ENCODE data around the gene CHP2.
A peak's percentile ranks its signal among the peaks of the same experiment; 100 is the strongest.
"Not testable (repeated sequence)": the region's sequence is repeated elsewhere in the genome, so short reads cannot be mapped to it uniquely, and the experiment has no call there.

Gene CHP2

GRCh38 chr16:23754594-23755483 is at the start of gene CHP2:
Gene CHP2, plus strand, starts transcription at chr16:23755026. Its CDS starts 24 bp downstream, at chr16:23755050.
- peak; percentile 22 for DNase-seq (ENCODE audit: low spot score)

- DNase-seq (ENCODE audit: low spot score), result no peak
Measured at GRCh38 chr16:23705517-23705902, 49.3 kb upstream of the CHP2 start.

DNA sequence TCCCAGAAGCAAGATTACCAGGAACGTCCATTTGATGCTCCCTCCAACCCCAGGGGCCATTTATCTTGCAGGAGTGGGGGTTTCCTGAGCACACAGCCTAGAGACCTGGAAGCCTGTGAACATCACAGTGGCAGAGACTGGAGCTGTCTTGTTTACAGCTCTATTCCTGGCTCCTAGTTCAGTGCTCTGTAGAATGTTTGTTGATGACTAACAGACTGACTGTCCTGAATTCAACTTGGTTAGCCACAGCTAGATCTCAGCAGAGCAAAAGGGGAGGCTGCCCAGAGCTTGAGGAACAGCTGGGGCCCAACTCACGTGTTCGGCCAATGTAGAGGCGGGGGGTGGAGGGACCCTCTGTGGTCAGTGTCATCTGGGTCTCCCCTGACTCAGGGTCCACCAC is 48.4 kb upstream of the CHP2 start:
- no peak for DNase-seq (ENCODE audit: low spot score)

GRCh38 chr16:23709536-23709935 is 45.3 kb upstream of the CHP2 start:
- DNase-seq (ENCODE audit: low spot score), result no peak

DNA sequence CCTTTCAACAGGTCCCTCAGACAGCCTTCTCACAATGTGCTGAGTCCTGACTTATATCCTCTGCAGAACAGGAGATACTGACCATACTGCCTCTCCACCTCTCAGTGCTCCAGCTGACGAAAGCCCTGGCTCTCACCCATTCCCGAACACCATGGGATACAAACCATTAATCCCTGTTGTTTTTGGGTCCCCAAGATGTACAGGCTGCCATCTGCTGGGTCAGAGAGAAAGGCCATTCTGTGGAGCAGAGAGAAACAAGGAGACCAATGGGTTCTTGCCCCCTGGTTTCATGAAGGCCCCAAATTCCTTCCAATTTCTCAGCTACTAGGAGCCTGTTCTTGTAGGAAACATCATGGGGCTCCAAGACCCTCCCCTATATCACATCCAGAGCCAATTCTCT is 44.8 kb upstream of the CHP2 start:
- no peak for DNase-seq (ENCODE audit: low spot score)

DNA sequence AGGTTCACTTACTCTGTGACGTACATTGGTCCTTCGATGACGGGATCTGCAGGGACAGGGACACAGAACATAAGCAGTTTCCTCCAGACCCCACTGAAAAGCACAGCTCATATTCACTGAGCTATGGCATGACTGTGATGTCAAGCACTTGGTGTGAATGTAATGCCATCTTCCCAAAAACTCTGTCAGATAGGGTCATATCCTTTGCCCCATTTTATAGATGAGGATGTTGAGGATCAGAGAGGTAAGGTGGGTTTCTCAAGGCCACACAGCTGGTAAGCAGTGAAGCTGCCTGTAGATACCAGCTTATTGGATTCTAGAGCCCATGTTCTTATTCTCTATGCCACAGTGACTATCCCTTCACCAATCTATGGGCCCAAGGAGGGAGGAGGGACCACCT is 44.3 kb upstream of the CHP2 start:
- no peak for DNase-seq (ENCODE audit: low spot score)

DNA sequence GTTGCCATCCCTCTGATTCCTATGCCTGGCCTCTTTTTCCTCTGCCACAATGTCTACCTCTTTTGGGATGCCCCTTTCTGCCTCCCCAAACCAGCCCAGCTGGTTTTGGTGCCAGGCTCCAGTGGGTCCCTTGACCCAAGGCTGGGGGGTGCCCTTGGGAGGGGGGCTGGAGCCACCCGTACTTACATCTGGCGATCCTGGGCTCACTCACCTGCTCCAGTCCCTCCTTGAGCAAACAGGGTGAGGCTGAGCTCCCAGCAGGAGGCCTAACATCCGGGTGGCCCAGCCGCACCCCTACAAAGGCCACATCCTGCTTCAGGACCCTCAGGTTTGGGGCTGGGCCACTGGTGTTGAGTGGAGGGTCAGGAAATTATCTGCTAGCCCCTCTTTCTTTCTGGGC is 43.0 kb upstream of the CHP2 start:
- DNase-seq (ENCODE audit: low spot score), result no peak

DNA sequence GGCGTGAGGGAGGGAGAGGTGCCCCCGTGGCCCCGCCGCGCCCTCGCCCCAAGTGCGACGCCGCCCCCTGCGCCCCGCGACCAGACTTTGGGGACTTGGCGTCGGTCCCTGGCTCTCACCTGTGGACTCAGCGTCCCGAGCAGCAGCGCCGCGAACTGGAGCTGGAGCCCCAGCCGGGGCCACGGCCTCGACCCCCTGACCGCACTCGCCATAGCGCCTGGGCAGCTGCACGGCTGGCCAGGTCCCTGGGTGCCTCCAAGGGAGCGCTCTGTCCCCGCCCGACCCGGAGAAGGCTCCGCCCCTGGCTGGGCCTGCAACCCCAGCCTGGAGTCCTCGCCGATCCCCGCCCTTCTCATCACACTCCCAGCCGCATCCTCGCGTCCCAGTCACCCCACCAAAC is 41.9 kb upstream of the CHP2 start, which contains the start of gene ERN2:
Gene ERN2 (minus strand): TSS at position 247 of the 400 bp plus-strand sequence. CDS start 35 bp downstream, at position 212.
- DNase-seq (ENCODE audit: low spot score), result peak; percentile 49

DNA sequence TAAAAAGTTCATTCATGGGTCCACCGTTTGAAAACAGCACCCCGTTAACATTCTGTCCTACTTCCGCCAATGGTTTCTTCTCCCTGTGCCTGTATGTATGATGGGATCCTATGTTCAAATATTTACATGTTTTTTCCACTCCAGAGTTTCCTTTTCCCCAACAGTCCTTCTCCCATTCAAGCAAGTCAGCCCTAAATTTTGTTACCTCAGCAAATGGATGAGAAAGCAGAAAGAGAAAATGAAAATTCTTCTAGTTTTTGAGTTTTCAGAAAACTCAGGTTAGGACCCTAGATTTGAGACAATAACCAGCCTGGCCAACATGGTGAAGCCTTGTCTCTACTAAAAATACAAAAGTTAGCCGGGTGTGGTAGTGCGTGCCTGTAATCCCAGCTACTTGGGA is 38.3 kb upstream of the CHP2 start:
- no peak for DNase-seq (ENCODE audit: low spot score)

- DNase-seq (ENCODE audit: low spot score), result not testable (repeated sequence)
Measured at GRCh38 chr16:23722613-23723240, 32.1 kb upstream of the CHP2 start.

GRCh38 chr16:23724096-23724784 is 30.6 kb upstream of the CHP2 start:
- DNase-seq (ENCODE audit: low spot score), result no peak

GRCh38 chr16:23724785-23725131 is 30.1 kb upstream of the CHP2 start:
- DNase-seq (ENCODE audit: low spot score), result no peak

DNA sequence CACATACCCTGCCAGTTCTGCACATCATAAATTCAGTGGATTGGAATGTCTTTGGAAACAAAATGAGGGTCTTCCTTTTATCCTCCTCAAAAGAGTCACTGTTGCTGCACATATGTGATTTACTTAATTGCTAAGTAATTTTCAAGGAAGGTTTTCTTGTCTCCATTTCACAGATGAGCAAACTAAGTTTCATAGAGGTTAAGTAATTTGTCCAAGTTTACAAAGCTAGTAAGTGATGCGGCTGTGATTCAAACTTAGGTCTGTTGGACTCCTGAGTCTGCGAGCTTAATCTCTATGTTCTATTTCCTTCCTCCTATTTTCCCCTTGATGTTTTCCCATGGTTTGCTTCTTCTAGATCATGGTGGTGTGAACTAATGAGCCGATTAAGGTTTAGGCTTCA is 28.1 kb upstream of the CHP2 start:
- no peak for DNase-seq (ENCODE audit: low spot score)

- no peak for DNase-seq (ENCODE audit: low spot score)
Measured at GRCh38 chr16:23728112-23728477, 26.7 kb upstream of the CHP2 start.

GRCh38 chr16:23729503-23730424 is 25.1 kb upstream of the CHP2 start:
- peak; percentile 51 for DNase-seq (ENCODE audit: low spot score)

DNA sequence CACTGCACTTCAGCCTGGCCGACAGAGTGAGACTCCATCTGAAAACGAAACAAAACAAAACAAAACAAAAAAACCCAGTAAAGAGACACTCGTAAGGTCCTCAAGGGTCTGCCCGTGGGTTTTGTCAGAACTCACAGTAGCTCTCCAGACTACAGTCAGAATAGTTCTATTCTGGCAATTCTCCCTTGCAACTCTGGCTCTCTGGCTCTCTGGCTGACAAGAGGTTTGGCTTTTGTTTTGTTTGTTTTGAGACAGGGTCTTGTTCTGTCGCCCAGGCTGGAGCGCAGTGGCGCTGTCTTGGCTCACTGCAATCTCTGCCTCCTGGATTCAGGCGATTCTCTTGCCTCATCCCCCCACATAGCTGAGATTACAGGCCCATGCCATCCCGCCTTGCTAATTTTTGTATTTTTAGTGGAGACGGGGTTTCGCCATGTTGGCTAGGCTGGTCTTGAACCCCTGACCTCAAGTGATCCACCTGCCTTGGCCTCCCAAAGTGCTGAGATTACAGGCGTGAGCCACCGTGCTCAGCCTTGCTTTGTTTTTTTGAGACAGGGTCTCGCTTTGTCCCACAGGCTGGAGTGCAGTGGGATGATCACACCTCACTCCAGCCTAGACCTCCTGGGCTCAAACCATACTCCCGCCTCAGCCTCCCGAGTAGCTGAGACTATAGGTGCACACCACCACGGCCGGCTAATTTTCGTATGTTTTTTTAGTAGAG is 20.5 kb upstream of the CHP2 start:
- no peak for DNase-seq (ENCODE audit: low spot score)

DNA sequence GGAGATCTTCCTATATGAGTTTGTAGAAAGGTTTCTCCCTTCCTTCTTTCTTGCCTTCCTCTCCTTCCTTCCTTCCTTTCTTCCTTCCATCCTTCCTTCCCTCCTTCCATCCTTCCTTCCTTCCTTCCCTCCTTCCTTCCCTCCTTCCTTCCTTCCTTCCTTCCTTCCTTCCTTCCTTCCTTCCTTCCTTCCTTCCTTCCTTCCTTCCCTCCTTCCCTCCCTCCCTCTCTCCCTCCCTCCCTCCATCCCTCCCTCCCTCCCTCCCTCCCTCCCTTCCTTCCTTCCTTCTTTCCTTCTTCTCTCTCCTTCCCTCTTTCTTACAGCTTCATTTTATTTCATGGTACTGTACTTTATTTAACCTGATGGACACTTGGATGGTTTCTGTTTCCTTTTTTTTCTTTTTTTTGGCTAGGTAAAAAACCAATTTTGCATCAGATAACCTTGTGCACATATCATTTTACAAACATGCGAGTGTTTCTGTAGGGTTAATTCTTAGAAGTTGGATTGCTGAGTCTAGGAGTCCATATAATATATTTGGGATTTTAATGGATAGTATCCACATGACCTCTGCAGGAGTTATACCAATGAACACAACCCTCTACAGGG is 17.3 kb upstream of the CHP2 start:
- DNase-seq (ENCODE audit: low spot score), result not testable (repeated sequence)

- DNase-seq (ENCODE audit: low spot score), result no peak
Measured at GRCh38 chr16:23739516-23739915, 15.3 kb upstream of the CHP2 start.

DNA sequence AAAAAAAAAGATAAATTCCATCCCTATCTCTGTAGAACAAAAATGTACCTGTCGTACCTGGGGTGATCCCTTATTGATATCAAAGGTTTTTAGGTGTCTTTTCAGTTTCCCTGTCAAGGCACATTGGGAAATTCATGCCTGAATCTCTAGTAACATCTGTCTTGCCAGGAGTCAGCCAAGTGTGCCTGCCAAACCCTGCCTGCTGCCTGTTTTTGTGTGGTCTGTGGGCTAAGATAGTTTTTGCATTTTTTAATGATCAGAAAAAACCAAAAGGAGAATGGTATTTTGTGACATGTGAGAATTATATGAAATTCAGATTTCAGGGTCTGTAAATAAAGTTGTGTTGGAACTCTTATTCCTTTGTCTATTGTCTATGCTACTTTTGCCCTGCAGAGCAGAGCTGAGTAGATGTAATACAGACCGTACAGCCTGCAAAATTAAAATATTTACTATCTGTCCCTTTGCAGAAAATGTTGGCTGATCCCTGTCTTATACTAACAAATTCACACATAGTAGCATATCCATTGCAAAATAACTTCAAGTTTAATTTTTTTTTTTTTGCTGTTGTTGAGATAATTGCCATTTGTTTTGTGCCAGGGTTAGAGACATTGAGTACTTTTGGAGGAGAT is 13.0 kb upstream of the CHP2 start:
- DNase-seq (ENCODE audit: low spot score), result no peak

DNA sequence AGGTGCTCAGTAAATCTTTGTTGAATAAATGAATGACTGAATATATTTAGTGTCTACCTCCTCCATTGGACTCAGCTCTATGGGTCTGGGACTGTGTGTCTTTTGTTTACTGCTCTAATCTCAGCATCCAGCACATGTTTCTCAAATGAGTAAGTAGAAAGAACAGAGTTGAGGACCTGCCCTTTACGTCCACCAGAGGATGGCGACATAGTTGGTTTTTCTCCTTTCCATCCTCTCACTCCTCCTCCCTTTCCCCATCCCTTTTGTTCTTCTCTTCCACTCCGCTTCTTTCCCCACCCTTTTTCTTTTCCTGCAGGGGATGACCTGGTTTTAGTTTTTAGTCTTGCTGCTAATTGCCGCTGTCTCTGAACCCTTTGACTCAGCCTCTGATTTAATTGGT is 12.1 kb upstream of the CHP2 start:
- no peak for DNase-seq (ENCODE audit: low spot score)

All from AG20443 (cell line).